Measurements from ENCODE around the gene CORO2B. TPM values are rescaled to one million over a fixed set of nuclear protein-coding genes. Genes with fewer than 3 reads are reported as not detected.

CORO2B gene
- polyA plus RNA-seq, 1 donor from 2014 or later: 15.1 TPM

DNA sequence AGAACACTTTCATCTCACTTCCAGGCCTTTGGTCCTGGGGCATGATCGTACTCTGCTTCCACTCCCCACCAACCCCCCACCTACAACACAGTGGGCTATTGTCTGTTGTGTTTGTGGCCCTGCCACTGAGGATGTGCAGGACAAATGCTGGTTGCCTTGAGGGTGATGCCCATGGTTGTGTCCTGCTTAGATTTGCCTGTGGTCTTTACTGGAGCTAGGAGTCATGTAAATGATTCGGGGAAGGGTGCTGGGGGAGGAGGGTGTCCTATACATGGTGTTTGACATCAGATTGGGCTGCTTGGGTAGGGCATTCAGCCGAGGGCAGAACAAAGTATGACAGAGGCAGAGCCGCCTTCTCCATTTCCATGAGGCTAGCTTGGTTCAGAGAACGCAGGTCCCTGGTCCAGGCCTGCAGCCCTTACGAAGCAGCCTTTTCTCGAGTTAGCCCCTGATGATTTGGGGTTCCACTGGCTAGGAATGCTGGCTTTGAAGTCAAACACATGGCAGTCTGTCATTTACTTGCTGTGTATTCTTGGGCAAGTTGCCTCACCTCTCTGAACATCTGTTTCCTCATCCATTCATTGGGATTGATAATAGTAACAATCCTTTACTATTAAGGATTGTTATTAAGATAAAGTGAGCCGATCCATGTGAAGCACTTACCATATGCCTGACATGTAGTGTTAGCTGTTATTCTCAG is 6.9 kb downstream of the CORO2B start:
- Histone ChIP-seq H3K36me3 (ENCODE audit: insufficient read depth, low read length) (no peaks in the 10 kb centered on the region), H3K9me2 (ENCODE audit: insufficient read depth, low read length) (no peaks in the 10 kb centered on the region), H3K79me2 (replicated peaks; ENCODE audit: insufficient read depth, low read length) (peaks cover 19% of the 10 kb centered on the region), H3K27ac (ENCODE audit: low read length) (no peak overlapping the region), H4K20me1 (ENCODE audit: insufficient read depth) (no peaks in the 10 kb centered on the region), H3K27me3 (ENCODE audit: insufficient read depth, low read depth, low read length) (no peaks in the 10 kb centered on the region), H3K4me2 (ENCODE audit: low read length) (no peak overlapping the region), H3K9me3 (ENCODE audit: low read length) (no peaks in the 10 kb centered on the region), H3K4me3 (ENCODE audit: low read length) (no peak overlapping the region), H3F3A (ENCODE audit: insufficient read depth, low read length, poor library complexity, severe bottlenecking) (no peaks in the 10 kb centered on the region), H2AFZ (ENCODE audit: low read depth, low read length) (no peak overlapping the region), H3K9ac (ENCODE audit: low read length) (no peak overlapping the region)
- TF ChIP-seq, protein P1, sequence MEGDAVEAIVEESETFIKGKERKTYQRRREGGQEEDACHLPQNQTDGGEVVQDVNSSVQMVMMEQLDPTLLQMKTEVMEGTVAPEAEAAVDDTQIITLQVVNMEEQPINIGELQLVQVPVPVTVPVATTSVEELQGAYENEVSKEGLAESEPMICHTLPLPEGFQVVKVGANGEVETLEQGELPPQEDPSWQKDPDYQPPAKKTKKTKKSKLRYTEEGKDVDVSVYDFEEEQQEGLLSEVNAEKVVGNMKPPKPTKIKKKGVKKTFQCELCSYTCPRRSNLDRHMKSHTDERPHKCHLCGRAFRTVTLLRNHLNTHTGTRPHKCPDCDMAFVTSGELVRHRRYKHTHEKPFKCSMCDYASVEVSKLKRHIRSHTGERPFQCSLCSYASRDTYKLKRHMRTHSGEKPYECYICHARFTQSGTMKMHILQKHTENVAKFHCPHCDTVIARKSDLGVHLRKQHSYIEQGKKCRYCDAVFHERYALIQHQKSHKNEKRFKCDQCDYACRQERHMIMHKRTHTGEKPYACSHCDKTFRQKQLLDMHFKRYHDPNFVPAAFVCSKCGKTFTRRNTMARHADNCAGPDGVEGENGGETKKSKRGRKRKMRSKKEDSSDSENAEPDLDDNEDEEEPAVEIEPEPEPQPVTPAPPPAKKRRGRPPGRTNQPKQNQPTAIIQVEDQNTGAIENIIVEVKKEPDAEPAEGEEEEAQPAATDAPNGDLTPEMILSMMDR (IDR thresholded peaks at IDR 0.05; ENCODE audit: poor library complexity, severe bottlenecking): no peak
- TF ChIP-seq EP300 (conservative IDR thresholded peaks at IDR 0.05; ENCODE audit: poor library complexity, severe bottlenecking) (no peak), TAF1 (IDR thresholded peaks at IDR 0.05; ENCODE audit: low read depth) (no peak), RAD21 (conservative IDR thresholded peaks at IDR 0.05) (no peak), MXI1 (conservative IDR thresholded peaks at IDR 0.05; ENCODE audit: poor library complexity, severe bottlenecking) (no peak), SMC3 (conservative IDR thresholded peaks at IDR 0.05; ENCODE audit: poor library complexity) (no peak), POLR2AphosphoS5 (IDR thresholded peaks at IDR 0.05) (no peak), EZH2 (IDR thresholded peaks at IDR 0.05; ENCODE audit: borderline replicate concordance, insufficient read depth, low read length, poor library complexity, severe bottlenecking) (no peak)
- TF ChIP-seq, protein P2, sequence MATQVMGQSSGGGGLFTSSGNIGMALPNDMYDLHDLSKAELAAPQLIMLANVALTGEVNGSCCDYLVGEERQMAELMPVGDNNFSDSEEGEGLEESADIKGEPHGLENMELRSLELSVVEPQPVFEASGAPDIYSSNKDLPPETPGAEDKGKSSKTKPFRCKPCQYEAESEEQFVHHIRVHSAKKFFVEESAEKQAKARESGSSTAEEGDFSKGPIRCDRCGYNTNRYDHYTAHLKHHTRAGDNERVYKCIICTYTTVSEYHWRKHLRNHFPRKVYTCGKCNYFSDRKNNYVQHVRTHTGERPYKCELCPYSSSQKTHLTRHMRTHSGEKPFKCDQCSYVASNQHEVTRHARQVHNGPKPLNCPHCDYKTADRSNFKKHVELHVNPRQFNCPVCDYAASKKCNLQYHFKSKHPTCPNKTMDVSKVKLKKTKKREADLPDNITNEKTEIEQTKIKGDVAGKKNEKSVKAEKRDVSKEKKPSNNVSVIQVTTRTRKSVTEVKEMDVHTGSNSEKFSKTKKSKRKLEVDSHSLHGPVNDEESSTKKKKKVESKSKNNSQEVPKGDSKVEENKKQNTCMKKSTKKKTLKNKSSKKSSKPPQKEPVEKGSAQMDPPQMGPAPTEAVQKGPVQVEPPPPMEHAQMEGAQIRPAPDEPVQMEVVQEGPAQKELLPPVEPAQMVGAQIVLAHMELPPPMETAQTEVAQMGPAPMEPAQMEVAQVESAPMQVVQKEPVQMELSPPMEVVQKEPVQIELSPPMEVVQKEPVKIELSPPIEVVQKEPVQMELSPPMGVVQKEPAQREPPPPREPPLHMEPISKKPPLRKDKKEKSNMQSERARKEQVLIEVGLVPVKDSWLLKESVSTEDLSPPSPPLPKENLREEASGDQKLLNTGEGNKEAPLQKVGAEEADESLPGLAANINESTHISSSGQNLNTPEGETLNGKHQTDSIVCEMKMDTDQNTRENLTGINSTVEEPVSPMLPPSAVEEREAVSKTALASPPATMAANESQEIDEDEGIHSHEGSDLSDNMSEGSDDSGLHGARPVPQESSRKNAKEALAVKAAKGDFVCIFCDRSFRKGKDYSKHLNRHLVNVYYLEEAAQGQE (IDR thresholded peaks at IDR 0.05; ENCODE audit: borderline replicate concordance): no peak

DNA sequence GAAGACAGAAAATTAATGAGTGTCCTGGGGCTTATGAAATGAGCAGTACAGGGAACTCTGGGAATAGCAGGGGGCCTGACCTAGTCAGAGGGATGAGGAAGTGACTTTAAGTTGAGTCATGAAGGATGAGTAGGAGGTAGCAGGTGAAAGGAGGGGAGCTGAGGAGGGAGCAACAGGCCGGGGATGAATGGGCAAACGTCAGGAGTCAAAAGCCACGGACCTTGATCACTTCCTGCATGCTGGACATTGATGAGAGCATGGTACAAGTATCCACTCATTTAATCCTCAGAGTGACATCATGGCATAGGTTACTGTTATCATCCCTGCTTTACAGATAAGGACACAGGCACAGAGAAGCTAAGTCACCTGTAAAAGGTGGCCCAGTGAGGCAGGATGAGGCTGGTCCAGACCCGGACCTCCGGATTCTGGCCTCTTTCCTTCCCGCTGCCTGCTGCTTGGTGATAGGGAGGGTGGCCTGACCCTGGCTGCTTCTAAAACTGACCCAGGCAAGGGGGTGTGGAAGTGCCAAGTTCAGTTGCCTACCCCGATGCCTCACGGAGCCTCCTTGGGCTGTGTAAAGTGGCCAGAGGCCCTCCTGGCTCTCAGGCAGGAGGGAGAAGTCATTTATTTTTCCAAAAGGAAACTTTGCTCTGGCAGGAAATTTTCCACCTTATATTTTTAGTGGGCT is 7.6 kb downstream of the CORO2B start:
- Histone ChIP-seq H3K36me3 (ENCODE audit: insufficient read depth, low read length) (no peaks in the 10 kb centered on the region), H3K9me2 (ENCODE audit: insufficient read depth, low read length) (no peaks in the 10 kb centered on the region), H4K20me1 (ENCODE audit: insufficient read depth) (no peaks in the 10 kb centered on the region), H2AFZ (ENCODE audit: low read depth, low read length) (no peak overlapping the region), H3K27ac (ENCODE audit: low read length) (no peak overlapping the region), H3F3A (ENCODE audit: insufficient read depth, low read length, poor library complexity, severe bottlenecking) (no peaks in the 10 kb centered on the region), H3K4me3 (ENCODE audit: low read length) (no peak overlapping the region), H3K27me3 (ENCODE audit: insufficient read depth, low read depth, low read length) (no peaks in the 10 kb centered on the region), H3K4me2 (ENCODE audit: low read length) (no peak overlapping the region), H3K9me3 (ENCODE audit: low read length) (no peaks in the 10 kb centered on the region), H3K79me2 (replicated peaks; ENCODE audit: insufficient read depth, low read length) (peaks cover 20% of the 10 kb centered on the region), H3K9ac (ENCODE audit: low read length) (no peak overlapping the region)
- TF ChIP-seq EP300 (conservative IDR thresholded peaks at IDR 0.05; ENCODE audit: poor library complexity, severe bottlenecking) (no peak), RAD21 (conservative IDR thresholded peaks at IDR 0.05) (no peak), EZH2 (IDR thresholded peaks at IDR 0.05; ENCODE audit: borderline replicate concordance, insufficient read depth, low read length, poor library complexity, severe bottlenecking) (no peak), TAF1 (IDR thresholded peaks at IDR 0.05; ENCODE audit: low read depth) (no peak), POLR2AphosphoS5 (IDR thresholded peaks at IDR 0.05) (no peak), MXI1 (conservative IDR thresholded peaks at IDR 0.05; ENCODE audit: poor library complexity, severe bottlenecking) (no peak), SMC3 (conservative IDR thresholded peaks at IDR 0.05; ENCODE audit: poor library complexity) (no peak)
- TF ChIP-seq, protein P1 (IDR thresholded peaks at IDR 0.05; ENCODE audit: poor library complexity, severe bottlenecking): no peak
- TF ChIP-seq, protein P2 (IDR thresholded peaks at IDR 0.05; ENCODE audit: borderline replicate concordance): no peak

All from neural cell (in vitro differentiated cells).